ENCODE measurements around the gene POM121.
"Not testable (repeated sequence)": the region's sequence is repeated elsewhere in the genome, so short reads cannot be mapped to it uniquely, and the experiment has no call there.

Gene POM121

DNA sequence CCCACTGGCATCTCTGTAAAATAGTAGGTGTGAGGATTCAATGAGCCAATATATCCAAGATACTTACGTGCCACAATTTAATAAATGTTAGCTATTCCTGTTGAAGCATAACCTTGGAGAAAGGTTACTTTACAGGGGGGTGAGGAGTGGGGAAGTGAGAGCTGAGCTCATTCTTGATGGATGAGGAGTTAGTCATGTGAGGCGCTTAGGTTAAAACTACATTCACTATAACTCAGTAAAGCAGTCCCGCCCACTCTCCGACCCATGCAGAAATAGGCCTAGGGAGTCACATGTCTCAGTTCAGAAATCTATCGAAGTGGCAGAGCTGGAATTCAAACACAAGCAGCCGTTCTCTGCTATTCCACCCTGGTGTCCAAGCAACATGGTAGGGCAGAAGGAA is 25.5 kb downstream of the POM121 start:
- DNase-seq: not testable (repeated sequence)

DNA sequence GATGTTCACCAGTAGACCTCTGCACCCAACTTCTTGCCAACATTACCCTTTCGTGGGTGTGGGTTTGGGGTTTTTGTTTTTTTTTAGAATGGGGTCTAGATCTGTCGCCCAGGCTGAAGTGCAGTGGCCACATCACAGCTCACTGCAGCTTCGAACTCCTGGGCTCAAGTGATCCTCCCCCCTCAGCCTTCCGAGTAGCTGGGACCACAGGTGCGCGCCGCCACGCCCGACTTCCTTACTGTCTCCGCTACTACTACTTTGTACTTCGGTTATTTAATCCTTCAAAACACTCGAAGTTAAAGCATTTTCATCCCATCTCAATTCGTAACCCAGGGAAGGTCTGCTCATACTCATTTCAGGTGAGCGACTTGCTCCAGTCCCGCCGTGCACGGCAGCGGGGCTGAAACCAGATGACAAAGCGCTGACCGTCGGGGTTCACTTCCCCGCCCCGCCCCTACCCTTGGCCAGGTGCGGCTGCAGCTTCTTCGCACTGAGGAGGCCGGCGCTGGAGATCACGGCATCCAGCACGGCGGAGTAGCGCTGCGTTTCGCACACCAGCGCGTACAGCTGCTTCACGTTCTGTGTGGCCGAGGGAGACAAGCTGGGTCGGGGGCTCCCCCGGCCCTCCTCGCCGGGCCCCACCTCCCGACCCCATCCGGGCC is 29.1 kb downstream of the POM121 start:
- DNase-seq: not testable (repeated sequence)

DNA sequence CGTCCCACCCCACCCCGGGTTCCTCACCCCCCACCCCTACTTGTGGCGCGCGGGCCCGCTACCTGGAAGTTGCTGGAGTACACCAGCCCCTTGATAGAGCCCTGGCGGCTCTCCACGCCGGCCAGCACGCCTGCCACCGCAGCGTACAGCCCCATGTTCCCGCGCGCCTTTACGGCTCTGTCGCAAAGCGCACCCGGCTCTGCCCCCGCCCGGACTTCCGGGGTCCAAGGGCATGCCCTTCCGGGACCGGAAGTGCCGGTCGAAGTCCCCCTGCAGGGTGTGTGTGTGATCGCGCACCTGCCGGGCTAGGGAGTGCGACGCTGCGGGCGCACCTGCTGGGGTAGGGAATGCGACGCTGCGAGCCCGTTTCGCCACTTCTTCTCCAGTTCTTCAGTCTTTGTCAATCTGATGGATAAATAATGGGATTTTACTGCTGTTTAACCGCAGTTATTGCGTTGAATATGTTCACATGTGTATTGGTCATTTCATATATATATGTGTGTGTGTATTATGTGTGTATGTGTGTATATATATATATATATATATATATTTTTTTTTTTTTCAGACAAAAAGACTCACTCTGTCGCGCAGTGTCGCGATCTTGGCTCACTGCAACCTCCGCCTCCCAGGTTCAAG is 29.8 kb downstream of the POM121 start:
- not testable (repeated sequence) for DNase-seq

DNA sequence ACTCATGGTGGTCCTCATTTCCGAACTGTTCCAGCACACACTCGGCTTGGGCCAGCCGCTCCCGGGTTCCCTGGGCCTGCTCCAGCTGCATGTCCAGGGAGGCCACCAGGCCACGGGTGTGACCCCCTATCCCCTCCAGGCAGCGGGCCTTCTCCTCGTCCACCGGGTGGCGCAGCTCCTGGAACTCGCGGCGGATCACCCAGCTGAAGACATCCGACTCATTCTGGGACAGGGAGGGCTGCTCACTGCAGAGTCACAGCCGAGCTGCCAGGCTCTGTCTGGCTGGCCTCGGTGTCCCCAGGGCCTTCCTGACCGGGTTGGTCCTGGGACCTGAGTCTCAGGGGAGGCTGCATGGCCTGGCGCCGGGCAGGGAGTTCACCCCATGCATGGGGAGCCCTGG is 35.1 kb downstream of the POM121 start:
- not testable (repeated sequence) for DNase-seq

DNA sequence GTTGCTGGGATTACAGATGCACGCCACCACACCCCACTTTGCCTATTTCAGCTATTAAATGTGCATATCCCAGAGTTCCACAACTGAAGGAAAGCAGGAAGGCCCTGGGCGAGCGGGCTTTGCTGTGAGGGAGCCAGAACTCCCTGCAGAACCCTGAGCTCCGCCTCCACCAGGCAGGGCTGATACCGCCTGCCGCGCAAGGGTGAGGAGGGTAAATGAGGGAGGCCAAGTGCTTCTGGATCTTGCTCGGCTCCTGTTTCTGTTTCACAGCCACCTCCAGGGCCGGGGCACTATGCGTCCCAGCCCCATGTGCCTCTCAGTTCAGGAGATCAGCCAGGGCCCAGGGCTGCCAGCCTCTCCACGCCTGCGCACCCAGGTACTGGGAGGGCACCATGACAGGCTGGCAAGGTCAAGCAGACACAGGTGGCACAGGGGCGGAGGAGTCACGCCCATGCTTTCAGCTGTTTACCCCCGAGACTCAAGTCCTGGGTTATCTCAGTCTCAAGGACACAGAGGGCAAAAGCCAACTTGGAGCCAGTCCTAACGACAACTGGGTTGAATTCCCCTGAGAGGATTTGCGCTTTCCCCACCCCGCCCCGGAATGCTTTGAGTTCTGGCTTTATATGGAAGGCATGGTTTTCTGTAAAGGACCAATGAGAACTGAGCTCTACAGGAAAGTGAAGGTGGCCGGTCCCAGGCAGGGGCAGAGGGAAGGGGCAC is 35.9 kb downstream of the POM121 start:
- not testable (repeated sequence) for DNase-seq

DNA sequence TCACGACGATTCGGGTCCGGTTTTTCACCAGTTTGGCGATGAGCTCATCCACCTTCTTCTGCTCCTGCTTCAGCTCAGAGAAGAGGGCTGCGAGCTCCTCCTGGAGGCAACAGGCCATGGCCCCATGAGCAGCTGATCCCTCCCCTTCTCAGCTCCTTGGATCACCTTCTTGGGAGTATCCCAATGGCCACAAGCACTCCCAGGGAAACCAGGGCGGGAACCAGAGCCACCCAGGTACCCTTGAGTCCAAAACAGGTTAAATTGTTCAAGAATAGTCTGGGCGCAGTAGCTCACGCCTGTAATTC is 36.4 kb downstream of the POM121 start:
- not testable (repeated sequence) for DNase-seq

DNA sequence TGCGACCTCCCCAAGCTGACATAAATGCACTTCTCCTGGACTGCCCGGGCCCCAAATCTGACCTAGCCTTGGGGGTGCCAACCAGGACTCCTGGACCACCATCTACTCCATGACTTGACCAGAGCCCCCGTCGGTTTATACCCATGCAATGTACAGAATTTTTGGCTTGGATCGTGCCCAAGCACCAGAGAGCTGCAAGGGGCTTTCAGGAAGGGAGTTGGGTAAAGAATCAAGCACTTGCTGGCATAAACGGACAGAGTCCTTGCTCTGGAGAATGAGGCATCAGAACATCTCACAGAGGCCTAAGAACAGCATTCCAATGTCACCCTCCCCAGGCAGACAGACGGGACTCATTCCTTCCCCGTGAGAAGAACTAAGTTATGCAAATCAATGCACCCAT is 38.2 kb downstream of the POM121 start:
- DNase-seq: not testable (repeated sequence)

DNA sequence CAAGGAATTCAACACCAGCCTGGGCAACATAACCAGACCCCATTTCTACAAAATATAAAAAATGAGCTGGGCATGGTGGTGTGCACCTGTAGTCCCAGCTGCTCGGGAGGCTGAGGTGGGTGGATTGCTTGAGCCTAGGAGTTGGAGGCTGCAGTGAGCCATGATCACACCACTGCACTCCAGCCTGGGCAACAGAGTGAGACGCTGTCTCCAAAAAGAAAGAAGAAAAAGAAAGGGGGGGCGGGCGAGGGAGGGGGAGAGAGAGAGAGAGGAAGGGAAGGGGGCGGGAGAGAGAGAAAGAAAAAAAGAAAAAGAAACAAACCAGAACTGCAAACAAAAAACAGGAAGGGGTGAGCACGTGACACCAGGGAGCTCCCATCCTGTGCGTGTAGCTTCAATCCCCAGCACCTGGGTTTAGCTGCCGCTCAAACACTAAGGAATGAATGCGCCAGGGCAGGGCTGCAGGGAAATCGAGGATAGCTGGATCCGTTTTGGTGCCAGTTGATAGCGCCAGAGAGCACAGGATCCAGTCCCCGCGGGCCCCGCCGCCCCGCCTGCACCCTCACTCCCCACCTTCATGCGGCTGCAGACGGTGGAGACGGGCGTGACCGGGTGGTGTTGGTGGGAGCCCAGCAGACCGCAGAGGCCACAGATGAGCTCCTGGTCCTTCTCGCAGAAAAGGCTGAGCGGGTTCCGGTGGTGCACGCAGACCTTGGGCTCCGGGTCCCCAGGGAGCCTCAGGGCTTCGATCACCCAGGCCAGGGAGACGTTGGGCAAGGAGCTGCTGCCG is 40.5 kb downstream of the POM121 start:
- DNase-seq: not testable (repeated sequence)

DNA sequence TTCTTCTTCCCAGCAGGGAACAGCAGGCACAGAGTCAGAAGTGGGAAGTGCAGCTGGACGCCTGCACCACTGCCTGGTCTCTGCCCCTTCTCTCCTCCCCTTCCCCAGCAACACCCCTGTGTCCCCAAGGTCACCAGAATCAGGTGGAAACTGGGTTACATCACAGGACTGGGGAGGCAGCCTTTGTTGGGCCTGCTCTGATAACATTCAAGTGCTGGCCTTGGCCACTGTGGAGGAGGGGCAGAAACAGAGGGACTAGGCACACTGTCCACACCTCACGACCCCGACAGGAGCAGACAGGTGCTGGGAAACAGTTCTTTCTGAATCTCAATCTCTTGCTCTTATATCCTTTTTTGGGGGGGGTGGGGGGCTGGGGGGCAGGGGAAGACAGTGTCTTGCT is 42.0 kb downstream of the POM121 start:
- DNase-seq: not testable (repeated sequence)

DNA sequence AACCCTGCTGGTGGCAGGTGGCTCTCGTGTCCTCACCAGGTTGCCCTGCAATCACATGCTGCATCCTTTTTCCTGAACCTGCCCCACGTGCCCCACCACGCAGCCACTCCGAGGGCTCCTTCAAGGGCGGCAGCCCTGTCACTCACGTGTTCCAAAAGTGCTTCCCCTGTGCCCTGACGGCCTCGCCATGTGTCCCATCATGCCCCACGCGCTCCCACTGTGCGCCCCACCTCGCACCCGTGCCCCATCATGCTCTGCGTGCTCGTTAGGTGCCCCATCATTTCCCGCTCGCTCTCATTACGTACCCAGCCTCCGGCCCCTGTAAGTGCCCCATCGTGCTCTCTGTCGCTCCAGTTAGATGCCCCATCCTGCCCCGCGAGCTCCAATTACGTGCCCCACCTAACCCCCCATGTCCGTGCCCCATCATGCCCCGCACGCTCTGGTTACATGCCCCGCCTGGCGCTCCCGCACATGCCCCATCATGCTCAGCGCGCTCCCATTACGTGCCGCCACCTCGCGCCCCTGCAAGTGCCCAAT is 44.2 kb downstream of the POM121 start, which contains the start of gene TRIM74:
TSS of gene TRIM74 (minus strand) at position 487 of the 537 bp plus-strand sequence. CDS start 3,309 bp downstream, outside the sequence.
- not testable (repeated sequence) for DNase-seq

DNA sequence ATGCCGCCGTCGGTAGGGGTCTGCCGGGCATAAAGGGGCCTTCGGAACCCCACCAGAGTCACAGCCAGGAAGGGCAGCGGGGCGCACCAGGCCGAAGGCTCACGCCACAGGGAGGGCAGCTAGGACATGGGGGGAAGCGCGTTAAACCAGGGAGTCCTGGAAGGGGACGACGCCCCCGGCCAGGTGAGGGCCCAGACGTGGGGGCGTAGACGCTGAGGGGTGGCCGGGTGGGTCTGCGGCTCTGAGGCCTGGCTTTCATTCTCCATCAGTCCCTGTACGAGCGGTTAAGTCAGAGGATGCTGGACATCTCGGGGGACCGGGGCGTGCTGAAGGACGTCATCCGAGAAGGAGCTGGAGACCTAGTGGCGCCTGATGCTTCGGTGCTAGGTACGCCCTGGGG is 44.8 kb downstream of the POM121 start:
- DNase-seq: not testable (repeated sequence)

DNA sequence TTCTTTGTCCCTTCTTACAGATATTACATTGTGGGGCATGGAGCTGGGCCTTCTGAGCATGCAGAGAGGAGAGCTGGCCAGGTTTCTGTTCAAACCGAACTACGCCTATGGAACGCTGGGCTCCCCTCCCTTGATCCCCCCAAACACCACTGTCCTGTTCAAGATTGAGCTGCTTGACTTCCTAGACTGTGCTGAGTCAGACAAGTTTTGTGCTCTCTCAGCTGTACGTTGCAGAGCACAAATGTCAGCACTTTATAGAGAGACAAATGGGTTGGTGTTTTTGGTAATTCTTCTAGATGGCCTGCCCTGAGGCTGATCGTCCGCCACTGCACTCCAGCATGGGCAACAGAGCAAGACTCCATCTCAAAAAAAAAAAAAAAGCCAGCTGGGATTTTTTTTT is 46.6 kb downstream of the POM121 start:
- not testable (repeated sequence) for DNase-seq

DNA sequence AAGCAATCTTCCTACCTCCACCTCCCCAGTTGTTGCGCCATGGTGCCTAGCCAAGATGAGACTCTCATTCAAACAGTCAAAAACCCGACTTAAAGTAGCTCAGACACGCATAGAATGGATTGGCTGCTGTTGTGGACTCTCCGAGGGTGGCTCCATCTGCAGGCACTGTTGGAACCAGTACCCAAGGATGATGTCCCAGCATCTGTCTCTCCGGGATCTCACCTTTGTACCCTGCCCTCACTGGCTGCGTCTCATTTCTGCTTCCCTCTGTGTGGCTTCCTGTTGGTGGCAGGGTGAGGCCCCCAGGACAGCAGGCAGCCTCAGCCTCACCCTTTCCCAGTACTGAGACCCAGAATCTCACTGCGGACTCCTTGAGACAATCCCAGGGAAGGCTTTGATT is 49.9 kb downstream of the POM121 start:
- not testable (repeated sequence) for DNase-seq

DNA sequence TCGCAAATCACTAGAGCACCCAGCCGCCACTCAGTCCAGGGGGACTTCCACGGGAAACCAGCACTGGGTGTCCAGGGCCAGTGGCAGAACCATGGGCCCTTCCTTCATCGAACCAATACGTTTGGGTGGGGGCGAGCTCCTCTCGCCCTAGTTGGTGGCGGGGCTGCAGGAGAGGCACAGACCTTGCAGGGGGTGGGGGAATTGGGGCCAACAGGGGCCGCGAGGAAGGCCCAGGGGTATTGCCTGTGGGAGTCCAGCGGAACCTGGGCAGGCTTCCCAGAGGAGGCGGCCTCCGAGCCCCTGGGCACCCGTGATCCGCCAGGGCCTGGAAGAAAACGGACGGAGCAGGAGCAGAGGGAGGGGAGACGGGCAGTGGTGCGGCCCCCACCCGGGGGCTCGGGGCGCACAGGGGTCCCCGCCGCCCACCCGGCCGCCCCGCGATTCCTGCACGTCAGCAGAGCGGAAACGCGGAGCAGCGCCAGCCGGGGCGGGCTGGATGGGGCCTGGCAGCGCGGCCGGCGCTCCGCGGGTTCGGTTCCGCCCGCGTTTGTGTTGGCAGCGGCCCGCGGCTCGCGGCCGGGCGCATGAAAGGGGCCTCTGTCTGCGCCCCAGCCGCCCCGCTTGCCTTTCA is 50.9 kb downstream of the POM121 start:
- DNase-seq: not testable (repeated sequence)

DNA sequence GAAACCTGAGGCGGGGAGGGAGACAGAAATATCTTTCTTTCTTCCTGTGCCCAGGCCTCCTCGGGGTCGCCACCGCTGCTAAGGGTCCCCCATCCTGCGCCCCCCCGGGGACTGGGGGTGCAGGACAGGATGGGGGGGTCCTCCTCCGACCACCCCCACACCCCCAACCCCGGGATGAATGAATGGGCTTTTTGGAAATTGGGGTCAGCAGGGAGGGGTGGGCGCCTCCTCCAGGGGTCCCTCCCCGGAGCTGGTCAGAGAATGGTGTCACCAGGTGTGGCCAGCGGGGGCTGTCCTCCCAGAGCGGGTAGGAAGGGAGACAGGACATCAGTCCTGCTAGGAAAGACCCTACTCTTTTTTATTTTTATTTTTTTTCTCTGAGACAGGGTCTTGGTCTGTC is 51.5 kb downstream of the POM121 start:
- not testable (repeated sequence) for DNase-seq

DNA sequence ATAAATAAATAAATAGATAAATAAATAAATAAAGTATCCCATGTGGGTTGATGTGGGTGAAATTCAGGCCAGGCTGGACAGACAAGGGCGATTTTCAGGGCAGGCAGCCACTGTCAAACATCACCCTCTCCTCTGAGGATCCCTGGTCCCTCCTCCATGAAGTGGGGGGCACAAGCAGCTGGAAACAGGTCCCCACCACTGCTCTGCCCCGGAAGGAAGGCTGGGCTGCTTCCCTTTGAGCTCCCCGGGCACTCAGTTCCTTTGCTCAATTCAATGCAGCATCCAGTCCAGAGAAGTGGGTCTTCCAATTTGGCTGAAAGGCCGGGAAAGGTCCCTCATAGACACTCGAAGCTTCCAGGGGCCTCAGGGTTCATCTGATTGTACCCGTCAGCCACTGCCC is 55.5 kb downstream of the POM121 start:
- DNase-seq: not testable (repeated sequence)

DNA sequence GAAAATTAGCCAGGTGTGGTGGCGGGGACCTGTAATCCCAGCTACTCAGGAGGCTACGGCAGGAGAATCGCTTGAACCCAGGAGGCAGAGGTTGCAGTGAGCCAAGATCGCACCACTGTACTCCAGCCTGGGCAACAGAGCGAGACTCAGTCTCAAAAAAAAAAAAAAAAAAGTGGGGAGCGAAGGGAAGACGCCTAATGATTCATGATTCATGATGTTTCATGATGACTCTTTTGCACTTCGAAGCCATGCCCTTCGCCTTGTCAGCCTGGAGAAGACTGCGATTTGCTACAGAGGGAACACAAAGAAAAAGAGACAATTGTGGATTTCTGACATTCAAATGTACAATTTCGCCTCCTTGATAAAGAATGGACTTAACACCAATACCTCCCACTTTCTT is 57.2 kb downstream of the POM121 start:
- DNase-seq: not testable (repeated sequence)

DNA sequence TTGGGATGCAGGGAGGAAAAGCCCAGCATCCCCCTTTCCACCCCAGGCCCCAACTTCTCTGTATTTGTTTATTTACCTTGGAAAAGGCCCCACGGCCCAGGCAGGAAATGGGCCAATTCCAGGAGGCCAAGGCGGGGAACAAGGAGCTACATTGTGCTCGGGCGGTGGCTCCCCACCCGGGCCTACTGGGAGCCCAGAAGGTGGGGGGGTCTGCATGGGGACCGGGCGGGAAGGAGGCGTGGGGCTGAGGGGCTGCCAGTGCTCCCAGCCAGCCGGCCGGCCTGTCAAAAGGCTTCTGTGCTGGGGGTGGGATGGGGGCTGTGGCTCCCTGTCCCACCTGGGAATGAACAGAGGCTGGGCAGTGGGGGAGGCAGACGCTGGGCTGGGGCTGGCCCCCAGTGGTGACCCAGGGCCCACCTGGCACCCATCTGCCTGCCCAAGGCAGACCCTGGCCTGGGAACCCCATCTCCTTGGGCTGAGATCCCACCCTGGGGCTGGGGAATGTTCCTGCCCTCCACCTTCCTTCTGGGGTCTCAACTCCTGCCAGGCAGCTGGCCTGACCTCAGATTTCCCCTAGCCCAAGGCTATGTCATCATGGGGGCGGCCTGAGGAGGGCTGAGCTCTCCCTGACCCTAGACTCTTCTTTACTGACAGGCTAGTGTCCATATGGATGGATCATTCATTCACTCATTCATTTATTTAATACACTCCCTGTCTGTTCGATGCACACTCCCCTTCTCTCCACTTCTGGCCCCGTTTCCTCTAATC is 65.4 kb downstream of the POM121 start:
- not testable (repeated sequence) for DNase-seq

DNA sequence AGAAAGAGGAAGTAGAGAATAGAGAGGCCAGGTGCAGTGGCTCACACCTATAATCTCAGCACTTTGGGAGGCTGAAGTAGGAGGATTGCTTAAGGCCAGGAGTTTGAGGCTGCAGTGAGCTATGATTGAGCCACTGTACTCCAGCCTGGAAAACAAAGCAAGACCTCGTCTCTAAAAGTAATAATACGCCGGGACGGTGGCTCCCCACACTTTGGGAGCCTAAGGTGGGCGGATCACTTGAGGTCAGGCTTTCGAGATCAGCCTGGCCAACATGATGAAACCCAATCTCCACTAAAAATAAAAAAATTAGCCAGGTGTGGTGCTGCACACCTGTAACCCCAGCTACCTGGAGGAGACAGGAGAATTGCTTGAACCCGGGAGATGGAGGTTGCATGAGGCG is 70.6 kb downstream of the POM121 start:
- not testable (repeated sequence) for DNase-seq

DNA sequence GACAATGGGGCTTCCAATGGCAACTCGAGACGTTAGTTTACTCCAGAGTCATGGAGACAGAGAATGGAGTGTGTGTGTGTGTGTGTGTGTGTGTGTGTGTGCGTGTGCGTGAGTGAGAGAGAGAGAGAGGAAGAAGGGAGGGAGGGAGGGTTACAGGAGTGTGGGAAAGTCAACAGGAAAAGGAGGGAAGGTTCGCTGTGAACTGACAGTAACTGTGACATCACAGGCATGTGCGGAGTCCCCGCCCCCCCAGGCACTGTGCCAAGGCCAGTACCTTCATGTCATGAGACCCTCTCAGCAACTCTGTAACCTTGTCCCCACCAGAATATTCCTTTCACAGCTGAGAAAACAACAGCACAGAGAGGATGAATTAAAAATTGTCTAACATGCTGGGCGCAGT is 72.6 kb downstream of the POM121 start:
- not testable (repeated sequence) for DNase-seq

DNA sequence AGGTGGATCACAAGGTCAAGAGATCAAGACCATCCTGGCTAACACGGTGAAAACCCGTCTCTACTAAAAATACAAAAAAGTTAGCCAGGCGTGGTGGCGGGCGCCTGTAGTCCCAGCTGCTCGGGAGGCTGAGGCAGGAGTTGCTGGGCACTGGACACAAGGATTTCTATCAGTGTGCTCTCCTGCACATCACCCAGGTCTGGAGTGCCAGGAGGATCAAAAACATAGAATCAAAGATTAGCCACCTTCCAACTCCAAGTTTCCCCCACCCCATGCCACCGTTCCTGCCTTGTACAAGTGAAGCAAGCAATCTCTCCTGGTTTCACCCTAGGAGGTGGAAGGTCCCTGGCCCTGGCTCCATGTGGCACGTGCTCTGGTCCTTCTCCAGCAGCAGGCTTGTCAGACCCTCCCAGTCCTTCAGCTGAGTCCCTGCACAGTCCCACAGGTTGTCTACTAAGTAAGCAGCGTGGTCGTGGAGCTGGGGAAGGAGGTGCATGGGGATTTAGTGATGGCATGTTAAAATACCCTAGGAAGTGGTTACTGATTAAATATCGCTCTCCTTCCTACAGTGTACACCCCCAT is 73.1 kb downstream of the POM121 start:
- DNase-seq: not testable (repeated sequence)

Data from GF-D8 (cell line).